HG03108 (cell line): Measurements from ENCODE around the gene NOL12.
"Not testable (repeated sequence)": the region's sequence is repeated elsewhere in the genome, so short reads cannot be mapped to it uniquely, and the experiment has no call there.

ENCODE experiments used
- ATAC-seq: cut with Tn5 transposase; IDR thresholded peaks from one replicate; pipeline ENCODE4 v1.9.1; 2021; ENCODE audit warnings: moderate library complexity; ENCODE audit not compliant: unreplicated experiment

The NOL12 gene

DNA sequence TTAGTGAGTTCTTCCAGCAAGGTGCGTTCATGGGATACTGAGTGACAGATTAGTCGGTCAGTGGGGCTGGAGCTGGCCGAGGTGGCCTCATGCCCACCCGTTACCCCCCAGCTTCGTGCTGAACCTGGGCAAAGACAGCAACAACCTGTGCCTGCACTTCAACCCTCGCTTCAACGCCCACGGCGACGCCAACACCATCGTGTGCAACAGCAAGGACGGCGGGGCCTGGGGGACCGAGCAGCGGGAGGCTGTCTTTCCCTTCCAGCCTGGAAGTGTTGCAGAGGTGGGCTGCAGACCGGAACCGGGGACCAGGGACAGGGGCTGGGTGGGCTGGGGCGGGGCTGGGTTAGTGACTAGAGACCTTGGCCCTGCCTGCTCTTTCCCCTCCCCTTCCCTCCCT lies 7.8 kb upstream of the NOL12 start:
- no peak for ATAC-seq

DNA sequence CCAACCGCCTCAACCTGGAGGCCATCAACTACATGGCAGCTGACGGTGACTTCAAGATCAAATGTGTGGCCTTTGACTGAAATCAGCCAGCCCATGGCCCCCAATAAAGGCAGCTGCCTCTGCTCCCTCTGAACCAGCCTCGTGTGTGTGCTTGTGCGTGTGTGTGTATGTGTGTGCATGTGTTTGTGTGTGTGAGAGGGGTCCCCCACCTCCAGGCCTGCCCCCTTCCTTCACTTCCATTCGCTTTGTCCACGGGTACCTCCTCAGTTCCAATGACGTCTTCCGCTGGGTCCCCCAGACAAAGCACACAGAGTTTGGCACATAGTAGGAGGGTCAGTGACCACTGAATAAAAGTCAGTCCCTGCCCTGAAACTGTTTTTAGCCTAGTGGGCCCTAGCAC lies 6.5 kb upstream of the NOL12 start:
- no peak for ATAC-seq

DNA sequence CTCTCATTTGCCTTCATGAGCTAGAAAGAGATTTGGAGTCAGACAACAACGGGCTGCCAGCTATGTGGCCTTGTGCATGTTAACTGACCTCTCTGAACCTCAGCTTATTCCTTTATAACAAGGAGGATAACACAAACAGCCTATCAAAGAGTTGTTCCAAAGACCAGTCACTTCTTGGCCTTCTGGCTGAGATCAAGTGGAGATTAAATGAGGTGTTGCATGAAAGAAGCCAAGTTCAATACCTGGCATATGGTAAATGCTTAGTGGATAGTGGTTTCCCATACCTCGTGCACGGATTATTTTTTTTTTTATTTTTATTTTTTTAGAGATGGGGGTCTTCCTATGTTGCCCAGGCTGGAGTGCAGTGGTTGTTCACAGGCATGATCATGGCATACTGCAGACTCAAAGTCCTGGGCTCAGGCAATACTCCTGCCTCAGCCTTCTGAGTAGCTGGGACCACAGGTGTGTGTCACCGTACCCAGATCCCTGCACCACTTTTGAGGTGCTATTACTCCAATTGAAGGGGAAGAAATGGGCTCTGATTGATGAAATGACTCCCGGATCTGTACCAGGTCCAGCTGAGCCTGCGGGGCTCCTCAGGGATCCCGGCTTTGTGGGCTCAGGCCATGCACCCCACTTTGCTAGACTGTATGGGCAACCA lies 5.8 kb upstream of the NOL12 start:
- ATAC-seq = no peak

DNA sequence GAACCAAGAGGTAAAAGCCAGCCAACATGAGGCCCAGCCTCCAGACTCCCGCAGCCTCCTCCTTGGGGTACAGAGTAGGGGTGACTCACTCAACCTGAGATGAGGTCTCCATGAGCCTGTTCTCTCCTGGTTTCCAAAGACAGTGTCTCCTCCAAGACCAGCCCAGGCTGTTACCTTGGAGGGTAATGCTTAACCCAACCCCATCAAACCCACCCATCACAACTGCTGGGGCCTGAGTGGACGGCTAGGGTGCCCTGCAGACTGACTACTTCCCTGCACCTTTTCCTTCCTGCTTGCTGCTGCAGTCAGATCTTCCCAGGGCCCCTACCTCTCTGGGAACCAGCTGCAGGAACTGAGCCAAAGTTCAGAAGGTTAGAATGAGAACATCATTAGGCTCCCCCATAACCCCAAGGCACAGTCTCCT lies 5.1 kb upstream of the NOL12 start:
- ATAC-seq = no peak

DNA sequence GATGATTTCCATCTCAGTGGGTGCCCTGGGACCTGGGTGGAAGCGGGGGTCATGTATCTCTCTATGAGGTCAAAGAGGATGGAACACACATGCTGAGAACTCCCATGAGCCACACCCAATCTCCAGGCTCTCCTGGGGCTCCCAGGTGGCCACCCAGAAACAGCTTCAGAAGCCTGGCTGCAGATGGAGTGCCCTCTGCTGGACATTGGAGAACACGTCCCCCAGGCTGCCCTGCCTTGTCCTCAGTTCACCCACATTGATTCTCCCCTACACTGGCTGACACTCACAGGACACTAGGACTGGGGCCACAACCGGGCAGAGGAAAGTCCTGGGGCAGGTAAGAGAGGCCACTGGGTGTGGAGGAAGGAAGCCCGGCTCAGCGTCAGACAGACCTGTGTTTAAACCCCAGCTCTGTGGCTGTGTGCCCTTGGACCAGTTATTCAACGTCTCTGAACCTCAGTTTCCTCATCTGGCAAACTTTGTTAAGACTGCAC lies 4.5 kb upstream of the NOL12 start:
- ATAC-seq = no peak

DNA sequence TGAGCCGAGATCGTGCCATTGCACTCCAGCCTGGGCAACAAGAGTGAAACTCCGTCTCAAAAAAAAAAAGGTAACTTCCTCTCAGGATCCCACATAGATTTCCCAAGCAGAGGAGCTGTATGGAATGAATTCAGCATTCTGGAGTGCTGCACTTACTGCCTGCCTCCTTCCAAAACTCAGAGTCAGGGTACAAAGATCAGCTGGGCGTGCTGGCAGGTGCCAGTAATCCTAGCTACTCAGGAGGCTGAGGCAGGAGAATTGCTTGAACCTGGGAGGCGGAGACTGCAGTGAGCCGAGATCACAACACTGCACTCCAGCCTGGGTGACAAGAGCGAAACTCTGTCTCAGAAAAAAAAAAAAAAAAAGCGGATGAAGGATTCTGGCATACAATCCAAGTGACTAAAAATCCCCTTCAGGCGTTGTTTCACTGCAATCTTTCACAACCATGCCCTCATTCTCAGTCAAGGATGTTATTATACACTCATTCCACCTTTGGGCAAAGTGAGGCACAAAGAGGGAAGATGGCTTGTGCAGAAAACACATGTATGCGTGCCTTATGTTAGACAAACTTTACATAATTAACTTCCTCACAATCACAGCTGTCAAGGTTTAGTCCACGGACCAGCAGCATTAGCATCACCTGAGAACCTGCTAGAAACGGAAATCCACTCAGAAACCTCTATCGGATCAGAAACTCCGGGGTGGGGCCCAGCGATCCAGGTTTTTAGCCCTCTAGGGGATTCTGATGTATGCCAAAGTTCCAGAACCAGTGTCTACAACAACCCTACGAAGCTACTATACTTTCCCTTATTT lies 1.1 kb upstream of the NOL12 start:
- no peak for ATAC-seq

DNA sequence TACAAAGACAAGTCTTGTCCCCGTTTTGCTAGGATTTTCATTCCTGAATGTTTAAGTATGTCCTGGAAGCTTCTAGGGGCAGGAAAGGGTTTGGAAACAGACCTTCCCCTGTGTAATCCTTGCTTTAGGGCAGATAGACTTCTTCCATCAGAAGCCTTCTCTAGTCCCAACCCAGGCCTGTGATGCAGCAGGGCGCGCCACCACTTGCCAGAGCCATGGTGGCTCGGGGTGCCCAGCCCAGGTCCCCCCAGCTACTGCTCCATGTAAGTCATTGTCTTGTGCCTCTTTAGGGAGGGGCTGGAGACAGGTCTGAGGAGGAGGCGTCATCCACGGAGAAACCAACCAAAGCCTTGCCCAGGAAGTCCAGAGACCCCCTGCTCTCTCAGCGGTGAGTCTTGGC lies 4.3 kb downstream of the NOL12 start:
- ATAC-seq = no peak

DNA sequence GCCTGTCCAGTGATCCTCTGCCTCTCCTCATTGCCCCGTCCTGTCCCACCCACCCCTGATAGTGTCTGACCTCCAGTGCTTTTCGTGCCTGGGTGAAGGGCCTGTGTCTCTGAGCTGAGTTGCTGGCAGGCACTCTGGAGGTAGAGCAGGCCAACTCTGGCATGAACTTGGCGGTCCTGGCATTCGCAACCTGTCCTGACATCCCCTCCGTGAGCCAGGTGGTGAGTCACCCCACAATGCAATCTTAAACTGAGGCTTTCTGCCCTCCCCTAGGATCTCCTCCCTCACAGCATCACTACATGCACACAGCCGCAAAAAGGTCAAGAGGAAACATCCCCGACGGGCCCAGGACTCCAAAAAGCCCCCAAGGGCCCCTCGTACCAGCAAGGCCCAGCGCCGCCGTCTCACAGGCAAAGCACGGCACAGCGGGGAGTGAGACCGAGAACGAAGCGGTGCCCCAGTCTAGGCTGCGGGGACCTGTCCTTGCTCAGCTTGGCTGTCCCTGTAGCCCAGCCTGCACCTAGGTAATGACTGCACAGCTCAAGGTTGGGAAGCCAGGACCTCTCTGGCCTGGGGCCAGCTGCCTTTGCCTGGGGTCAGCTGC lies 4.9 kb downstream of the NOL12 start:
- ATAC-seq = no peak

DNA sequence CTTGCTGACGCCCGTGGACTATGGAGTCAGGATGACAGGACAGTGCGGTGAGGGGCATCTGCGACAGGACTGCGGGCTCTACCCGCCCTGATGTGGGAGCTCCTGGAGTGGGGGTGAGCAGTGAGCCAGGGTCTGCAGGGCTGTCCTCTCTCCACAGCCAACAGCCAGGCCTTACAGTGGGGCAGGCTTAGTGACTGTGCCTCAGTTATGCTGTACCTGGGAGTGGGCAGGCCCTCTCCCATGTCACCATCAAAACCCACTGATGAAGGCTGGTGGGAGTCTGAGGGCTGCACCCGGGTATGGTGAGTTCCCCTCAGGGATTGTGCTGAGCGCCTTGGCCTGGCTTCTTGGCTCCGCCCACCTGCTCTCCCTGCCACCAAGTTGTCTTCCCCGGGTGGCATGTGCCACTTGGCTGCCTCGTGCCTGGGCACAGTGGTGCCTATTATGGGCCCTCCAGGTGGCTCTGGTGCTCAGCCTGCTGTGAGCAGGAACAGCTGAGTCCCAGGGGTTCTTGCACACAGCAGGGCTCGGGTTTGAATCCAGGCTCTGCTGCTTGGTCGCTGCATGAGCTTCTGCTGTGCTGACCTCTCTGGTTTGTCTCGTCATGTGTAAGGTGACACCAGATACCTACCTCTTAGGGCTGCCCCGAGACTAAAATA lies 6.6 kb downstream of the NOL12 start:
- no peak for ATAC-seq

DNA sequence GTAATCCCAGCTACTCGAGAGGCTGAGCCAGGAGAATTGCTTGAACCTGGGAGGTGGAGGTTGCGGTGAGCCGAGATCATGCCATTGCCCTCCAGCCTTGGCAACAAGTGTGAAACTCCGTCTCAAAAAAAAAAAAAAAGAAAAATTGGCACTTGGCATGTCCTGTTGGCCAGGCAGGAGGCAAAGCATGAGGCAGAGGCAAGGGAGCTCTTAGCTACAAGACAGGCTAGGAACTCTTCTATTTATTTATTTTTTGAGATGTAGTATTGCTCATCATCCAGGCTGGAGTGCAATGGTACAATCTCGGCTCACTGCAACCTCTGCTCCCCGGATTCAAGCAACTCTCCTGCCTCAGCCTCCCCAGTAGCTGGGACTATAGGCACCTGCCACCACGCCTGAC lies 8.0 kb downstream of the NOL12 start:
- ATAC-seq = not testable (repeated sequence)

DNA sequence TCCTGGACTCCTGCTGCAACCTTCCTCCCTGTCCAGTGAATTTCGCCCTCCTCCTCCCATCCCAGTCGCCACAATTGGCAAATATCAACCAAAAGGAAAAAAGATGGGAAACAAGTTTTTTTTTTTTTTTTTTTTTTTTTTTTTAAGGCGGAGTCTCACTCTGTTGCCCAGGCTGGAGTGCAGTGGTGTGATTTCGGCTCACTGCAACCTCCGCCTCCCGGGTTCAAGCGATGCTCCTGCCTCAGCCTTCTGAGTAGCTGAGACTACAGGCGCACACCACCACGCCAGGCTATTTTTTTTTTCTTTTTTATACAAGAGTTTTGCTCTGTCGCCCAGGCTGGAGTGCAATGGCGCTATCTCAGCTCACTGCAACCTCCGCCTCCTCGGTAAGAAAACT lies 10.1 kb downstream of the NOL12 start:
- ATAC-seq = not testable (repeated sequence)

DNA sequence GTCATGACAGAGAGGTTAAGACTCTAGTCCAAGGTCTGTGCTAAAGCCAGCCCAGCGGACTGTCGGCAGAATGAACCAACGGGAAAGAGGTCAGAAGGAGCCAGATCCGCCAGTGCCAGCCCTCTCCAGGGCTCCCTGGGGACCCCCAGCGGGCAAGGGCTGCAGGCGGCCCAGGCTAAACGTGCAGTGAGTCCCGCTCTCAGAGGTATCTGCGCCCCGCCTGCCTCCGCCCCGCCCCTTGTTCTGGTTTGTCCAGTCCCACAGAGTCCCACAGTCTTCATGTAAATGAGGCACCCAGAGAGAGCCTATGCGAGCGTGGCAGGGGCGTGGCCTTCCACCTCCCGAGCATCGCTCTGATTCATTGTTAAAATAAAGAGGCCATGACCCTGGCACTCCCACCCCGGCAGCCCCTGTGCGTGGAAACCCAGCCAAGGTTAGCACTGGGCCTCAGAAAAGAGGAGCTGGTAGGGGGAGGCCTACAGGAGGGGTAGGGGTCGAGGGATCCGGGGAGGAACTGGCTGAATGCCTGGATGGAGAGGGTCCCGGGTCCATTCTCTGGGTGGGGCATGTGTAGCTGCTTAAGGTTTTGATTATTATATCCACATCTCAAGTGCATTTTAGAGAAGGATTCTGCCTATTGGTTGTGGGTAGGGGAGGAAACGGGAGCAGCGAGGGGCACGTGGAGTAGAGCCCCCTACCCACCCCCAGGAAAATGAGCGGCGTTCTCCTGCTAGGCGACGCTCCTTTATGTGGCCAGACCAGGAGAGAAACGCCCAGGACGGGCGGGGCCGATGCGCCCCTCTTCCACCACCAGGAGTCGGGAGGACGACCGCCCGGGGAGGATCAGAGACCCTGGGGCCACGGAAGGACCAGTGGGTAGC lies 10.8 kb downstream of the NOL12 start, which contains the start of gene TRIOBP:
Gene TRIOBP, plus strand, starts transcription at position 392 of the 881 bp plus-strand sequence. CDS start 4,318 bp downstream, outside the sequence.
- ATAC-seq = peak; percentile 97

DNA sequence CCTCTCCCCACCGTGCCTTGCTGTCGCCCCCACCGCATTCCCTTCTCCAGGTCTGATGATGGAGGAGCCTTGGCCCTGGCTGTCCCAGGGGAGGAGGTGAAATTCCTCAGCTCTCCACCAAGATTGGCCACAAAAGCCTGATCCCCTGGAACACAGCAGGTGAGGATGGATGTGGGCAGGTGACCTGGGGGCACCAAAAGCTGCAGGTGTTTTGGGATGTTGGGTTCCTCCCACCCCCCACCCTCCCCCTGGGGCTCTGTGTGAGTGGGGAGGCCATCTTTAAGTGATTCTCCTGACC lies 11.3 kb downstream of the NOL12 start:
- no peak for ATAC-seq

DNA sequence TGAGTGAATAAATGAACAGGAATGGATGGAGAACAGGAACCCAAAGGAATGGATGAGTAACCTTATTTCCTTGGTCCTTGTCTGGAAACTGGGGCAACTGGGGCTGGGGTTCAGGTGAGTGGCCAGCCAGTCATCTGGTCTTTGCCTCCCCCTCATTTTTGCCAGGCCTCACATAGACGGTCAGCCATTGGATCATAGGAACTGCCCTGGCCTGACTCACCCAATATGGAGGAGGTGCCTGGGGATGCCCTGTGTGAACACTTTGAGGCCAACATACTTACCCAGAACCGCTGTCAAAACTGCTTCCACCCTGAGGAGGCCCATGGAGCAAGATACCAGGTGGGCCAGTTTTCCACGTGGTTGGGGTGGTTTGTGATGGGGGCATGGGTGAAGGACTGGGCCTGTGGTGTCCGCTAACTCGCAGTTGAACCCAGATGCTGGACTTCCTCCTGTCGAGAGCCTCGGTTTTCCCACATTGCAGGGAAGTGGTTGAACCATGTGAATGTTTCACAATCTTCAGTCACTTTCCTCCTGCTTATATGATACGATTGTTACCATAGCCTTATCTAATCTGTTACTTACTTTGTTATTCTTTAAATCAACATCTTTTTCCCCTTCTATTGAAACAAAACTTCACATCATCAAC lies 15.1 kb downstream of the NOL12 start:
- ATAC-seq = no peak

DNA sequence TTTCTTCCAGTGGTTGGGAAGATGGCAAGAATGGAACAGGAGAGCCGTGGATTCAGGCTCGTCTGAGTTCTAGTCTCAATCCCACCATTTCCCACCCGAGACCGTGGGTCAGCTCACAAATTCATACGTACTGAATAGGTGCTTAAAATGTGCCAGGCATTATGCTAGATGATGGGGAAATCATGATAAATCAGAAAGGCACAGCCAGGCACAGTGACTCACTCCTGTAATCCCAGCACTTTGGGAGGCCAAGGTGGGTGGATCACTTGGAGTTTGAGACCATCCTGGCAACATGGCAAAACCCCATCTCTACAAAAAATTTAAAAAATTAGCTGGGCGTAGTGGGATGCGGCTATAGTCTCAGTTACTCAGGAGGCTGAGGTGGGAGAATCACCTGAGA lies 17.8 kb downstream of the NOL12 start:
- no peak for ATAC-seq

DNA sequence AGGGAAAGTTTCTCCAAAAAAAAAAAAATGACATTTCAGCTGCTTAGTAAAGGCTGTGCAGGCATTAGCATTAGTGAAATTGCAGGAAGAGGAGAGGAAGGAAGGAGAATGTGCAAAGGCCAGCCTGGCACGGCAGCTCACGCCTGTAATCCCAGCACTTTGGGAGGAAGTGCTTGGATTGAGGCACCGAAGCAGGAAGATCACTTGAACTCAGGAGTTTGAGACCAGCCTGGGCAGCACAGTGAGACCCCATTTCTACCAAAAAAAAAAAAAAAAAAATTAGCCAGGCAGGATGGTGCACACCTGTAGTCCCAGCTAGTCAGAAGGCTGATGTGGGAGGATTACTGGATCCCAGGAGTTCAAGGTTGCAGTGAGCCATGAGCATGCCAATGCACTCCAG lies 18.5 kb downstream of the NOL12 start:
- ATAC-seq = no peak

DNA sequence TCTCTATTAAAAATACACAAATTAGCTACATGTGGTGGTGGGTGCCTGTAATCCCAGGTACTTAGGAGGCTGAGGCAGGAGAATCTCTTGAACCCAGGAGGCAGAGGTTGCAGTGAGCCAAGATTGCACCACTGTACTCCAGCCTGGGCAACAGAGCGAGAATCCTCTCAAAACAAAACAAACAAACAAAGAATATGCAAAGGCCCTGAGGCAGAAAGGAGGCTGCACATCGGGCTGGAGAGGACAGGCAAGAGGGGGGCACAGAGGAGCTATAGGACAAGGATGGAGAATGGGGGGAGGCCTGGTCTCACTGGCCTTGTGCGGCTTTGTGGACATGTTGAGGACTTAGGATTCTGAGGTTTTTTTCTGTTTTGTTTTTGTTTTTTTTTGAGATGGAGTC lies 19.1 kb downstream of the NOL12 start:
- ATAC-seq = no peak

DNA sequence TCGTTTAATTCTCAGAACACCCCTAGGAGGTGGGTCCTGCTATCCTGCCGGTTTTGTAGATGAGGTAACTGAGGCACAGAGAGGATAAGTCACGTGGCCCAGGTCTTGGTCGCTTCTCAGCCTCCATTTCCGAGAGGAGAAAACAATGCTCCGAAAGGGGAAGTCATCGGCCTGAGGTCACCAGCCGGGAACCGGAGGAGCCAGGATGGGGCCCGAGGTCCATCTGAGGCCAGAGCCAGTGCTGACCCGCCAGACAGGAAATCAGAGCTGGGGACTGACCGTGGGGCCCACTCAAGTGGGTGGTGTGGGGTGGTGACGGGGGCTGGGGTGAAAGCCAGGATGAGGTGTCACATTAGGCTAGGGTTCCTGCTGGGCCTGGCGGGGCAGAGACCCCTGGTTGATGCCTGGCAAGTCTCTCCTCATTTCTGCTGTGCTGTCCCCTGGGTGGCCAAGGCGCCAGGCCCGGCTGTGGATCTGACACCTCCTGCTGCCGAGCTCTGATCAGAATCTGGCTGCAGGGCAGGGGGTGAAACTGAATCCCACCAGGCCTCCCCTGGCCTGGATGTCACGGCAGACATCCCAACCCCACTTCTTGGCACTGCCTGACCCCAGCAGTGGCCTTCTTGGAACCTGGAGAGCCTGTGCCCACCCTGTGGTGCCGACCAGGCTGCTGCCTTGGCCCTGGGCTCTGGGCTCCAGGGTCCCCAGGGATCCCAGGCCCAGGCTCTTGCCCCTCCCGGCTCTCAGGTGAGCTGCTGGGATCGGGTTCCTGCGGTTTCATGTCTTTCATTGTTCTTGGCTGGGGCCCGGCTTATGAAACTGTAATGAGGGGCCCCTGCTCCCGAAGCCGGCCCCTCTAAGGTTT lies 22.7 kb downstream of the NOL12 start:
- ATAC-seq = no peak

DNA sequence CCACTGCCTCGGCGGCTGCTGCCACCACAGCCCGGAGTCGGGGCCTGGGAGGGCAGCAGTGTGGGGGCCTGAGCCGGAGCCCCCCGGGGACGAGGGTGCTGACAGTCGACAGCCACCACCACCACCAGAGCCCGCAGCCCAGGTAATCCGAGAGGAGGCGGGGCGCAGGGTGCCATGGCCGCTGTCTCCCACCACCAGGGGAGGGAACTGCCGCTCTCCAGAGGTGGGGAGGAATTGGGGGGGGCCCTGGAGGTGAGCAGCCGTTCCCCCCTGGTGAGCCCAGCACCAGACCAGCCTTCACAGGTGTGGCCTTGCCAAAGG lies 23.3 kb downstream of the NOL12 start:
- no peak for ATAC-seq
